HEK293 (cell line): ENCODE measurements around the gene CCDC186.

ENCODE experiments used
- CTCF ChIA-PET: fragments of 350-600 bp; formaldehyde crosslinking; extraction: SDS; loops from one replicate; lab custom pipeline; 2021; ENCODE audit warnings: antibody characterized with exemption; lab: Yijun Ruan, JAX
- POLR2A ChIA-PET: fragments of 300-600 bp; formaldehyde crosslinking; extraction: SDS; loops from one replicate; lab custom pipeline; 2020; ENCODE audit warnings: antibody characterized with exemption, inconsistent platforms; lab: Yijun Ruan, JAX
- H3K27ac ChIP-seq: fragments of 200-500 bp; sonication (Bioruptor generic); 2 replicates; pipeline ENCODE4 v1.5.1; 2014; ENCODE audit warnings: low read depth, low read length, control low read depth, inconsistent platforms; ENCODE audit errors: extremely low read depth
- H3K36me3 ChIP-seq, 2 experiments: fragments of 200-500 bp in 1 of 2; sonication (Bioruptor generic) in 1 of 2; 1 replicate in 1 of 2; 2 replicates in 1 of 2; pipeline ENCODE4 v1.5.1; 2014 to 2017; ENCODE audit warnings: inconsistent platforms in 2 of 2, low read length in 2 of 2; ENCODE audit not compliant: control insufficient read depth in 2 of 2, insufficient read depth in 1 of 2
- H3K4me1 ChIP-seq: fragments of 200-500 bp; sonication (Bioruptor generic); 2 replicates; pipeline ENCODE4 v1.5.1; 2014; ENCODE audit warnings: mild to moderate bottlenecking, low read length, inconsistent platforms; ENCODE audit not compliant: control insufficient read depth, insufficient read depth
- H3K4me3 ChIP-seq: 2 replicates; pipeline ENCODE4 v1.5.1; 2011; ENCODE audit warnings: low read depth, mild to moderate bottlenecking, control low read depth, low read length, moderate library complexity
- H3K9me3 ChIP-seq: fragments of 200-500 bp; sonication (Bioruptor generic); 2 replicates; pipeline ENCODE4 v1.5.1; 2014; ENCODE audit warnings: low read depth, low read length, inconsistent platforms; ENCODE audit not compliant: control insufficient read depth, insufficient read depth
- GLI4 ChIP-seq: fragments of 450-650 bp; formaldehyde crosslinking; IDR thresholded peaks from 2 replicates; pipeline ENCODE4 v1.5.1; 2016; ENCODE audit warnings: missing biosample characterization, missing genetic modification characterization
- HOXA7 ChIP-seq: sonication (generic); formaldehyde crosslinking; IDR thresholded peaks from 2 replicates; pipeline ENCODE4 v1.8.1; 2022; ENCODE audit warnings: missing genetic modification reagents, borderline replicate concordance
- PATZ1 ChIP-seq: fragments of 450-650 bp; formaldehyde crosslinking; IDR thresholded peaks from 2 replicates; pipeline ENCODE4 v1.5.1; 2016; ENCODE audit warnings: missing biosample characterization, missing genetic modification characterization
- SCRT2 ChIP-seq: fragments of 450-650 bp; formaldehyde crosslinking; IDR thresholded peaks from 2 replicates; pipeline ENCODE4 v1.5.1; 2016; ENCODE audit warnings: missing biosample characterization, missing genetic modification characterization
- SP2 ChIP-seq: fragments of 450-650 bp; formaldehyde crosslinking; IDR thresholded peaks from 2 replicates; pipeline ENCODE4 v1.5.1; 2016; ENCODE audit warnings: missing biosample characterization, missing genetic modification characterization
- TSHZ1 ChIP-seq: fragments of 450-650 bp; formaldehyde crosslinking; IDR thresholded peaks from 2 replicates; pipeline ENCODE4 v1.5.1; 2016; ENCODE audit warnings: missing biosample characterization, missing genetic modification characterization, borderline replicate concordance
- ZBTB17 ChIP-seq: fragments of 450-650 bp; formaldehyde crosslinking; IDR thresholded peaks from 2 replicates; pipeline ENCODE4 v1.5.1; 2016; ENCODE audit warnings: missing biosample characterization, missing genetic modification characterization
- ZFP69B ChIP-seq: fragments of 450-650 bp; formaldehyde crosslinking; IDR thresholded peaks from 2 replicates; pipeline ENCODE4 v1.5.1; 2016; ENCODE audit warnings: missing biosample characterization, missing genetic modification characterization
- ZNF121 ChIP-seq: fragments of 450-650 bp; formaldehyde crosslinking; IDR thresholded peaks from 2 replicates; pipeline ENCODE4 v1.5.1; 2016; ENCODE audit warnings: missing biosample characterization, missing genetic modification characterization
- ZNF18 ChIP-seq: fragments of 450-650 bp; formaldehyde crosslinking; IDR thresholded peaks from 2 replicates; pipeline ENCODE4 v1.5.1; 2016; ENCODE audit warnings: missing biosample characterization, missing genetic modification characterization
- ZNF248 ChIP-seq: fragments of 450-650 bp; formaldehyde crosslinking; IDR thresholded peaks from 2 replicates; pipeline ENCODE4 v1.5.1; 2017; ENCODE audit warnings: missing biosample characterization, missing genetic modification characterization
- ZNF350 ChIP-seq: fragments of 450-650 bp; formaldehyde crosslinking; IDR thresholded peaks from 2 replicates; pipeline ENCODE4 v1.5.0; 2017; ENCODE audit warnings: missing biosample characterization, mild to moderate bottlenecking, missing genetic modification characterization
- ZNF398 ChIP-seq: fragments of 450-650 bp; formaldehyde crosslinking; IDR thresholded peaks from 2 replicates; pipeline ENCODE4 v1.5.1; 2017; ENCODE audit warnings: missing biosample characterization, missing genetic modification characterization
- ZNF416 ChIP-seq: fragments of 450-650 bp; formaldehyde crosslinking; IDR thresholded peaks from 2 replicates; pipeline ENCODE4 v1.5.1; 2016; ENCODE audit warnings: missing biosample characterization, missing genetic modification characterization
- ZNF426 ChIP-seq: fragments of 450-650 bp; formaldehyde crosslinking; IDR thresholded peaks from 2 replicates; pipeline ENCODE4 v1.5.1; 2017; ENCODE audit warnings: missing biosample characterization, missing genetic modification characterization, mild to moderate bottlenecking, inconsistent platforms, moderate library complexity
- ZNF433 ChIP-seq: fragments of 450-650 bp; formaldehyde crosslinking; IDR thresholded peaks from 2 replicates; pipeline ENCODE4 v1.5.1; 2016; ENCODE audit warnings: missing biosample characterization, missing genetic modification characterization, low read depth
- ZNF449 ChIP-seq: fragments of 450-650 bp; formaldehyde crosslinking; IDR thresholded peaks from 2 replicates; pipeline ENCODE4 v1.5.1; 2017; ENCODE audit warnings: missing biosample characterization, mild to moderate bottlenecking, missing genetic modification characterization, moderate library complexity
- ZNF530 ChIP-seq: fragments of 450-650 bp; formaldehyde crosslinking; IDR thresholded peaks from 2 replicates; pipeline ENCODE4 v1.5.1; 2016; ENCODE audit warnings: low read depth, missing biosample characterization, missing genetic modification characterization
- ZNF558 ChIP-seq: fragments of 450-650 bp; formaldehyde crosslinking; IDR thresholded peaks from 2 replicates; pipeline ENCODE4 v1.5.1; 2016; ENCODE audit warnings: missing biosample characterization, missing genetic modification characterization
- ZNF639 ChIP-seq: fragments of 450-650 bp; formaldehyde crosslinking; IDR thresholded peaks from 2 replicates; pipeline ENCODE4 v1.5.1; 2016; ENCODE audit warnings: missing biosample characterization, missing genetic modification characterization
- ZNF701 ChIP-seq: fragments of 450-650 bp; formaldehyde crosslinking; IDR thresholded peaks from 2 replicates; pipeline ENCODE4 v1.5.1; 2016; ENCODE audit warnings: missing biosample characterization, missing genetic modification characterization
- ZNF837 ChIP-seq: fragments of 450-650 bp; formaldehyde crosslinking; IDR thresholded peaks from 2 replicates; pipeline ENCODE4 v1.5.1; 2016; ENCODE audit warnings: missing biosample characterization, missing genetic modification characterization
- ZSCAN4 ChIP-seq: fragments of 450-650 bp; formaldehyde crosslinking; IDR thresholded peaks from 2 replicates; pipeline ENCODE4 v1.5.1; 2017; ENCODE audit warnings: missing biosample characterization, missing genetic modification characterization

Gene CCDC186

GRCh38 chr10:114079421-114079820, 94.6 kb downstream of the CCDC186 start (continued):
- TF ChIP-seq ZNF558 (tag by site-specific recombination) (no peak), PATZ1 (tag by site-specific recombination) (no peak), ZNF449 (tag by site-specific recombination) (no peak), ZNF433 (tag by site-specific recombination) (no peak), ZBTB17 (tag by site-specific recombination) (no peak)

GRCh38 chr10:114078346-114078745, 95.7 kb downstream of the CCDC186 start:
- H3K27ac ChIP-seq = no peak overlapping the region
- H3K36me3 ChIP-seq = no peaks in the 10 kb centered on the region
- H3K4me1 ChIP-seq = 0 out of 2 replicates have a peak, but pooled peaks cover 3% of the 10 kb centered on the region
- POLR2A ChIA-PET = no interaction called here
- no peaks in the 10 kb centered on the region for H3K9me3 ChIP-seq
- CTCF ChIA-PET = no interaction called here
- no peak overlapping the region for H3K4me3 ChIP-seq
- TF ChIP-seq ZNF701 (tag by site-specific recombination) = no peak
- no peak for TF ChIP-seq ZNF530 (tag by site-specific recombination)
- no peak for TF ChIP-seq ZNF398 (tag by site-specific recombination)
- TF ChIP-seq GLI4 (tag by site-specific recombination) = no peak
- TF ChIP-seq ZSCAN4 = no peak
- no peak for TF ChIP-seq ZNF426 (tag by site-specific recombination)
- TF ChIP-seq ZNF121 (tag by site-specific recombination) = no peak
- no peak for TF ChIP-seq HOXA7 (CRISPR knock-in tag)
- no peak for TF ChIP-seq ZFP69B (tag by site-specific recombination)
- TF ChIP-seq ZNF837 (tag by site-specific recombination) = no peak
- no peak for TF ChIP-seq ZNF18 (tag by site-specific recombination)
- TF ChIP-seq ZNF416 (tag by site-specific recombination) = no peak
- TF ChIP-seq ZNF350 (tag by site-specific recombination) = no peak
- no peak for TF ChIP-seq SCRT2 (tag by site-specific recombination)
- TF ChIP-seq ZNF248 = no peak
- TF ChIP-seq TSHZ1 (tag by site-specific recombination) = no peak
- no peak for TF ChIP-seq ZNF639
- TF ChIP-seq SP2 (tag by site-specific recombination) = no peak
